NCI-H128 (cell line): ENCODE data around the gene SIRT2.
A peak's percentile ranks its signal among the peaks of the same experiment; 100 is the strongest.
"Not testable (repeated sequence)": the region's sequence is repeated elsewhere in the genome, so short reads cannot be mapped to it uniquely, and the experiment has no call there.

Experiments used
- DNase-seq: peaks from one replicate; lab custom pipeline; 2025; ENCODE audit not compliant: unreplicated experiment; lab: John Stamatoyannopoulos, UW

Gene SIRT2

DNA sequence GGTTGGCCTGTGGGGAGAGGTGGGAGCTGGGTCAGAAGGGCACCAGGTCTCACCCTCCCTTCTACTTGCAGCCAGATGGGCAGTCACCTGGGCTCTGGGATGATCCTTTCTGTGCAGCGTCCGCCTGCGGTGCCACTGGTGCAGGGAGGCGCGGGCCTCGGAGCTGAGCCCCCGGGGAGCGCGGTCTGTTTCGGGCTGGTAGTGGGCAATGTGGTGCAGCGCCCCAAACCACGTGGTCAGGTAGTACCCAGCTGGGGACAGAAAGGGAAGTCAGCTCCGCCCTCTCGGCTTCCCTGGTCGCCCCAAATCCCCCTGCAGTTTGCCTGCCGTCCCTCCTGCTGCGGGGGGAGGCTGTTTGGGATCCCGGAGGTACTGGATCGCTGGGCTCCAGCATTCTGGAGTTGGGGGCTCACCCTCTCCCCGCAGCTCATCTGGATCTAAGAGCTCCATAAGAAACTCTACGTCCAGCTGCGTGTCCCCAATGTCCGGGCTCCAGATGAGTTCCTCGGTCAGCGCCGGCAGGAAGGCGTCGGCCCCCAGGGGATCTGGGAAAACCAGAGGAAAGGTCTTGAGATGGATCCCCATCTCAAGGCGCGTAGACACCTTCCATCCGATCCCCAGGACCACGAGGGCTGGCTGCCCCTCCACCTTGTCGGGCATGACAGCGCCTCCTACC is 30.1 kb downstream of the SIRT2 start:
- no peak for DNase-seq

DNA sequence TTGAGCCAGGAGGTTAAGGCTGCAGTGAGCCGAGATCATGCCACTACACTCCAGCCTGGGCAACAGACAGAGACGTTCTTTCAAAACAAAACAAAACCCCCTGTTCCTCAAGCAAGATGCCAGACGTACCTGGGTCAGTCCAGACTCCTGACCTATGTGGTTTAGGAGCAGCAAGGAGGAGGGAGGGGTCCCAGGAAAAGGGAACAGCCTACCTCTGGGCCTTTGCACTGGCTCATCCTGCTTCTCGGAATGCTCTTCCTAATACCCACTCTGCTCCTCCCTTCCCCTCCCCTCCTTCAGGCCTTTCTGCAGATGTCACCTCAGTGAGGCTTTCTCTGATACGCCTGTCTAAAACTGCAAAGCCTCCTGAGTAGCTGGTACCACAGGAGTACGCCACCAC is 30.9 kb downstream of the SIRT2 start:
- no peak for DNase-seq

DNA sequence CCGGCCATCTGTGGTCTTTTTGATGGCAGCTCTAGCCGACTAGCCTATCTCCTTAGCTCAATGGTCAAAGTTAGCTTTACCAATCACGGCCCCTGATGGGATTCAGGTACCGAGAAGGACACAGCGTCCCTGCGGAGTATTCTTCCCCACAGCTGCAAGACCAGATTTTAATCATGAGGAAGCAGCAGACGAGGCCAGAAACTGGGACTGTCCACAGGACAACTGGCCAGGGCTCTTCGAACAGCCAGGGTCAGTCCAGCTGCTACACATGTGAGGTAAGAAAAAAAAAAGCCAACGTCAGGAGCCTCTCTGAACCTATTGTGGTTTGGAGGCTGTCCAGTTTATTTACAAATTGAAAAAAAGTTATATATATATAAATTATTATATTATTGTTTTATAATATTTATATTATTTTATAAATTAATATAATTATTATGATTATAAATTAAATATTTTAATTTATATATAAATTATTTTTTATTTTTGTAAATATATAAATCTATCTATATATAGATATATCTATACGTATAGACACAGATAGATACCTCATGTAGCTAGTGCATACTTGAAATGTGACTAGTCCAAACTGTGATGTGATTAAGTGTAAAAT is 32.1 kb downstream of the SIRT2 start:
- no peak for DNase-seq

DNA sequence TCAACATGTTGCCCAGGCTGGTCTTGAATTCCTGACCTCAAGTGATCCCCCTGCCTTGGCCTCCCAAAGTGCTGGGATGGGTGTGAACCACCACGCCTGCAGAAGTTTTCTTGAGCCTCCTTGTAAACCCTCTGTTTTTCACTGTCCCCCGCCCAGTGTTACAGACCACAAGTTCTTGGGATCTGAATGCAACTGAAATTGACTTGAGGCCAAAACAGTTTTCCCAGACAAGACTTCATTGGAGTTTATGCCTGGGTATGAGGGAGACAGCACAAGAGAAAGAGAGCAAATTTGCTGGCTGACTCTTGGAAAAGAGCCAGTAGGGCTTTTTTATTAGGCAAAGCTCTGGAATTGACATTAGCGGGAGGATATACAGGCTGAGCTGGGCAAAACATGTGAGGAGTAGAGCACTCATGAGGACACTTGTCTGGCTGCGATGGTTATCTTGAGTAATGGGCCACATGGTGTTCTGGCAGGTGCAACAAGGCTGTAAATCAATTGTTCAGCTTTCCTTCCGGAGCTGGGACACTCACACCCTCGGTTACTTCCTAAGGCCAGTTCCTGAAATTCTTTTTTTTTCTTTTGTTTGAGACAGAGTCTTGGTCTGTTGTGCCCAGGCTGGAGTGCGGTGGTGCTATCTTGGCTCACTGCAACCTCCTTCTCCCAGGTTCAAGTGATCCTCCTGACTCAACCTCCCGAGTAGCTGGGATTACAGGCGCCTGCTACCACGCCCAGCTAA is 36.9 kb downstream of the SIRT2 start:
- peak; percentile 47 for DNase-seq

DNA sequence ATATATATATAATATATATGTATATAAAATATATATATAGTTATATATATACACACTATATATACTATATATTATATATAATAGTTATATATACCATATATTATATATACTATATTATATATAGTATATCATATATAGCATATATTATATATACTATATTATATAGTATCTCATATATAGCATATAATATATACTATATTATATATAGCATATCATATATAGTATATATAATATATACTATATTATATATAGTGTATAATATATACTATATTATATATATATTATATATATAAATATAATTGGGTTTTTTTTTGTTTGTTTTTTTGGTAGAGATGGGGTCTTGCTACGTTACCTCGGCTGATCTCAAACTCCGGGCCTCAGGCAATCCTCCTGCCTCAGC is 38.0 kb downstream of the SIRT2 start:
- DNase-seq, result no peak

DNA sequence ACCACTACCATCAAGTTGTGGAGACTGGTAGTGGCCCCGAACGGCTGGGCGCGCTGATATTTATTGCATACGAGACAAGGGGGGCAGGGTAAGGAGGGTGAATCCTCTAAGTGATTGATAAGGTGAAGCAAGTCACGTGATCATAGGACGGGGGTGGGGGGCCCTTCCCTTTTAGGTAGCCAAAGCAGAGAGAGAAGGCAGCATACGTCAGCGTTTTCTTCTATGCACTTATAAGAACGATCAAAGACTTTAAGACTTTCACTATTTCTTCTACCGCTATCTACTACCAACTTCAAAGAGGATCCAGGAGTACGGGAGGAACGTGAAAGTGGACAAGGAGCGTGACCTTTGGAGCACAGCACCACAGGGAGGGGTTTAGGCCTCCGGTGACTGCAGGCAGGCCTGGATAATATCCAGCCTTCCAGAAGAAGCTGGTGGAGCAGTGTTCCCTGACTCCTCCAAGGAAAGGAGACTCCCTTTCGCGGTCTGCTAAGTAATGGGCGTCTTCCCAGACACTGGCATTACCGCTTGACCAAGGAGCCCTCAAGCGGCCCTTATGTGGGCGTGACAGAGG is 39.7 kb downstream of the SIRT2 start:
- not testable (repeated sequence) for DNase-seq

DNA sequence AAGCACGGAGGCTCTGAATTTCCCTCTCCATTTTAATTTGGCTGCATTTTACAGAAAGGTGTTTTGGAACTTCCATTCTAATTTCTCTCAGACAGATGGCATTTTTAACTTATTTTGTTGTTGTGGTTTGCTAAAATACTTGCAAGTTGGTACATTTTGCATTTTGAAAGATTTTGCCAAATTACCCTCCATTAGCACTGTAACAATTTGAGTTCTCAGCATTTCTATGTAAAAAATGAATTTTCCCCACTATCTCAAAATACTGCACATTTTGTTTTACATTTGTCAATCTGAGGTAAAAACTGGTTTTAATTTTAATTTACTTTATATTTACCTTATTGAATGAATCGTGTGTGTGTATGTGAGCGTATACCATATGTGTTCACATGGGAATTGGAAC is 42.6 kb downstream of the SIRT2 start:
- DNase-seq, result no peak

DNA sequence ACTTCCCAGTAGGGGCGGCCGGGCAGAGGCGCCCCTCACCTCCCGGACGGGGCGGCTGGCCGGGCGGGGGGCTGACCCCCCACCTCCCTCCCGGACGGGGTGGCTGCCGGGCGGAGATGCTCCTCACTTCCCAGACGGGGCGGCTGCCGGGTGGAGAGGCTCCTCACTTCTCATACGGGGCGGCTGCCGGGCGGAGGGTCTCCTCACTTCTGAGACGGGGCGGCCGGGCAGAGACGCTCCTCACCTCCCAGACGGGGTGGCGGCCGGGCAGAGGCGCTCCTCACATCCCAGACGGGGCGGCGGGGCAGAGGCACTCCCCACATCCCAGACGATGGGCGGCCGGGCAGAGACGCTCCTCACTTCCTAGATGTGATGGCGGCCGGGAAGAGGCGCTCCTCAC is 43.7 kb downstream of the SIRT2 start:
- not testable (repeated sequence) for DNase-seq

DNA sequence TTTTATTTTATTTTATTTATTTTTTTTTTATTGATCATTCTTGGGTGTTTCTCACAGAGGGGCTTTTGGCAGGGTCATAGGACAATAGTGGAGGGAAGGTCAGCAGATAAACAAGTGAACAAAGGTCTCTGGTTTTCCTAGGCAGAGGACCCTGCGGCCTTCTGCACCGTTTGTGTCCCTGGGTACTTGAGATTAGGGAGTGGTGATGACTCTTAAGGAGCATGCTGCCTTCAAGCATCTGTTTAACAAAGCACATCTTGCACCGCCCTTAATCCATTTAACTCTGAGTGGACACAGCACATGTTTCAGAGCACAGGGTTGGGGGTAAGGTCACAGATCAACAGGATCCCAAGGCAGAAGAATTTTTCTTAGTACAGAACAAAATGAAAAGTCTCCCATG is 44.5 kb downstream of the SIRT2 start:
- DNase-seq, result not testable (repeated sequence)

DNA sequence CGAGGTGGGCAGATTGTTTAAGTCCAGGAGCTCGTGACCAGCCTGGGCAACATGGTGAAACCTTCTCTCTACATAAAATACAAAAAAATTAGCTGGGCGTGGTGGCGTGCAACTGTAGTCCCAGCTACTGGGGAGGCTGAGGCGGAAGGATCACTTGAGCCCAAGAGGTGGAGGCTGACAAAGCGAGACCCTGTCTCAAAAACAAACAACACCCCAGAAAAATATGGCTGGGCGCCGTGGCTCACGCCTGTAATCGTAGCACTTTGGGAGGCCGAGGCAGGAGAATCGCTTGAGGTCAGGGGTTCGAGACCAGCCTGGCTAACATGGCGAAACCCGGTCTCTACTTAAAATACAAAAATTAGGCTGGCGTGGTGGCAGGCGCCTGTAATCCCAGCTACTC is 46.2 kb downstream of the SIRT2 start:
- no peak for DNase-seq

DNA sequence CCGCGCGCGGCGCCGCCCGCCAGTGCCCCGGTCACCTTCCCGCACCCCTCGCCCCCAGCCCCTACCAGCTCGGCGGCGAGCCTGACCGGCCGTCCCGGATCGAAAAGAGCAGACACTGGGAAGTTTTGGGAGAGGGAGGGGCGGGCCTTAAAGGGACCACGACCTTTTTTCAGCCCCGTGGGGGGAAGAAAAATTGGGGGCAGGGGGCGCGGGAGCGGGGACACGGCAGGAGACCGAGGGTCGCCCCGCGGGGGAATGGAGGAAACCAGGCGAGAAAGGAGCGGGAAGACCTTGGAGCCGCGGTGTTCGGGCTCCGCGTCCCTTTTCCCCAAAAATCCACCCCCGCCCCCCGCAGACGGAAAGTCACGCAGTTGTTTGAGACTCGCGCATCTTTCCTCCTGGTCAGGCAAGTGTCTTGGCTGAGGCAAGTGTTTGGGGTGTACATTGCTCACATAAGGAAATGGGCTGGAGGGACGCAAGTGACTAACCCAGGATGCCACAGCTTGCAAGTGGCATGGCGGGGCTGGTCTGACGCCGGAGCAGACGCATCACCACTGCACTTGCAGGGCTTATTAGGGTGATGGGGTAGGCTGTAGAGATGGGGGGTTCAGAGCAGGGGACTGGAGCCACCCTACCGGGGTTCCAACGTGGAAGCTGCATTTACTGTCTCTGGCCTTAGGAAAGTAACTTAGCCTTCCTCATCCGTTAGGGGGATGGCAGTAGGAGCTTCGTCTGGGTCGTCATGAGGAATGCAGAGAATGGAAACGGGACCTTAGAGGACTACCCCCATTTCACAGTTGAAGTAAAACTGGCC is 47.0 kb downstream of the SIRT2 start:
- no peak for DNase-seq

DNA sequence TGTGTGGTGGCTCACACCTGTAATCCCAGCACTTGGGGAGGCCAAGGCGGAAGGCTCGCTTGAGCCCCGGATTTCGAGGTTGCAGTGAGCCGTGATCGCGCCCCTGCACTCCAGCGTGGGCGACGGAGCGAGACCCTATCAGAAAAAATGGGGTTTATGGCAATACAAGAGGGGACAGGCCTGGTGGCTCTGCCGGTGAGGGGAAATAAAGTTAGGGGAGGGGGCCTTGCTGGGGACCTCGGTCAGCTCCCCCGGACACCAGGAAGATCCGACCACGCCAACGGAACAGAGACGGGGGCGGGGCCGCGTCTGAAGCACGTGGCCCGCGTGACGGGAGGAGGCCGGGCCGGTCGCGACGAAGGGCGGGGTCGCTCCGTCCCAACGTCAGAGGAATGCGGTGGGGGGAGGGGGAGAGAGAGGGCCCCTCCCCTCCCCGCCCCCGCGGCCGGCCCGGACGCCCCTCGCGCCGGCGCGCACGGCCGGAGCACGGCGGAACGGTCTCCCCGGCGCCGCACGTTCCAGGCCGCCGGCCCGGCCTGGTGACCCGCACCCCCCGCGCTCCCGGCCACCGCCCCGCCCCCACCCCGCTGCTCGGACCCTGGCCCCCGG is 47.7 kb downstream of the SIRT2 start:
- peak; percentile 47 for DNase-seq

DNA sequence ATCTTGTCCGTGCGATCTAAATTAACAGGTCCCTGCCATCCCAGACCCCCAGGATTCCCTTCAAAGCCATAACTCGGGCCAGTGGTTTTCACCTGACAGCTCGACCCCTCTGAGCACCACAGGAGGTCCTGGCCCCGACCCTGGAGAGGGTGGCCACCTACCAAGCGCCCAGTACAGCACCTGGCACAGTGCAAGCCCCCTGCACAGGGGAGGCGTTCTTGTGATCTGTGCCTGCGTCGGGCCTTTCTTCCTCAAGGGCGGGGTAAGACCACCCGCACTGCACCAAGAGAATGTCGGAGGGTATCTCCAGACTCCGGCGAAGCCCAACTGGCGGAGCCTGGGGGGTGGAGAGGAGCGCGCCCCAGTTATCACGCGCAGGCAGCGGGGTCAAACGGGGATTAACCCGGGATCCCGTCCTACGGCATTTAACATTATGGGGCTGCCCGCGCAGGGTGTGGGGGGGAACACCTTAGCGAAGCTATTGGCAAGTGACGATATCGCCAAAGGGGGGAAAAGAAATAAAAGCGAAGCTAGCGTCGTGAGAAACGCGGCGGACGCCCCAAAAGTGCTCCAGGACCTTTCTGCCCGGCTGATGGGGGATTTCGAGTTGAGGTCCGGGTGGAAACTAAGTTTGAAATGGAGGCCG is 48.3 kb downstream of the SIRT2 start:
- no peak for DNase-seq

DNA sequence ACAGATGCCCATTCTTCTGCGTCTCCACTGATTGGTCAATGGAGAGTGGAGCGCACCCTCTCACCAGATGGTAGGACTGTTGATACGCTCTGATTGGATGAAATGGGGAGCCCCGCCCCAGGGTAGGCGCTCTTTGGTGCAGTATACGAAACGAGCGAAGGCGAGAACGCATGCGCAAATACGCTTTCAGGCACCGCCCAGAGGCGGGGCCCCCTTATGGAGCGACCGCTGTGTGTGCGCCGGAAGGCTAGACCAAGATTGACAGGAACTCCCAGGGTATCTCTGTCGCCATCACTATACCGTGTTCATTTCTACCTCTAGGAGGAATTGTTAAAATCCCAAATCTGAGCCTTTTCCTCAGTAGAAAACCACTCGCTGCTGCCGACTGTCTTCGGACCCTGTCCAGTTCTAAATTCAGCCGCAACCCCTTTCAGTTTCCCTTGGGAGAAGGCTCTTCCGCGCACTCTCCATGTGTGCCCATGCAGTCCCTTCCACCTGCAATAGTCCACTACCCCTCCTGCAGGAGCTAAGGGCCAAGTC is 48.9 kb downstream of the SIRT2 start:
- no peak for DNase-seq

DNA sequence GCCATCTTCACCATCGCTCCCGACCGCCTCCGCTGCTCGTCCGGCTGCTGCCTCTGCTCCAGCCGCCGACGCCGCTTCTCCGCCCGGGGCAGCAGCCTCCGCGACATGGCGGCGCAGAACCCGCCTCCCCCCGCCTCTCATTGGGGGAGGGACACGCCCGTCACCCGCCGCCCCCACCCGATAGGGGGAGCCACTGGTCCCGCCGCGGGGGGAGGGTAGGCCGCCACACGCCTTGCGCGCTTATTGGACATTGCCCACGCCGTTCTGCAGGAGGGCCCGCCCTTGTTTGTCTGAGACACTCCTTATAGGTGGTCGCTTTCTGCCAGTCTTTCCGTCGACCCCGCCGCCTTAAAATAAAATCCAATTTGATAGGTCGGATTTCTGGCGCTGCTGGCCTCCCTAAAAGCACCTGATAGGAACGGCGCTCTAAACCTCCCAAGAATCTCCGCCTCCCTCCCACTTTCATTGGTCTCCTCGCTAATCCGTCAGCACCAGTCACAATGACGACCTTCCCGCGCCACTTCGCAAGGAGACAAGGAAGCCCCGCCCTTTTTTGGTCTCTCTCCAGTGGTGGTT is 49.5 kb downstream of the SIRT2 start, which contains the start of gene HNRNPL:
Gene HNRNPL (minus strand): TSS at position 127 of the 576 bp plus-strand sequence. CDS start 20 bp downstream, at position 107.
- DNase-seq, result peak; percentile 100

DNA sequence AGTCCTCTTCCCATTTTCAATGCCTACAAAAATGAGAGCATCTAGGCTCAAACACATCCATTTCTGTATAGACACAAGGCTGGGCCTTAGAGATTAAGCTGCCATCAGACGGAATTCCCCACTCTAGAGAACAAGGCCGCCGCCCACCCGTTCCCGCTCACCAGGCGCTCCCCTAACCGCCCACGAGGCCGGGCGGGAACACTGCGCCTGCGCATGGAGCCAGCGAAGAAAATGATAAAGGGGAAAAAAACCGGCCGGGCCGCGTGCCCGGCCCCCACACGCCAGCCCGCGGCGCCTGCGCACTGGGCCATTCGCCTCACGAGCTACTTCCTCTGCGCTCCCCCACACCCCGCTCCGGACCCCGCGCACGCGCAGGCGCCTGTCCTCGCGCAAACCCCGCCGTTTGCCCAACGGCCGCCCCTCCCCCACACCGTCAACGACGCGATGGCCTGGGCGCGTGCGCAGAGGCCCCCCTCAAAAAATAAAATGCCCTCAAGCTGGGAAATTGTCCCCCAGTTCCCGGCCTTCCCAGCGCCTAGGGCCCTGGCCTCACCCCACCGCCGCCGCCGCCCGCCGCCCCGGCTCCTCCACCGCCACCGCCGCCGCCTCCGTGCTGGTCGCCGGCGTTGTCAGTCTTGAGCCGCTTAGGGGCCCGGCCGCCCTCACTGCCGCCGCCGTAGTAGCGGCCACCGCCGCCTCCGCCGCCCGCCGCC is 50.1 kb downstream of the SIRT2 start:
- peak; percentile 90 for DNase-seq

DNA sequence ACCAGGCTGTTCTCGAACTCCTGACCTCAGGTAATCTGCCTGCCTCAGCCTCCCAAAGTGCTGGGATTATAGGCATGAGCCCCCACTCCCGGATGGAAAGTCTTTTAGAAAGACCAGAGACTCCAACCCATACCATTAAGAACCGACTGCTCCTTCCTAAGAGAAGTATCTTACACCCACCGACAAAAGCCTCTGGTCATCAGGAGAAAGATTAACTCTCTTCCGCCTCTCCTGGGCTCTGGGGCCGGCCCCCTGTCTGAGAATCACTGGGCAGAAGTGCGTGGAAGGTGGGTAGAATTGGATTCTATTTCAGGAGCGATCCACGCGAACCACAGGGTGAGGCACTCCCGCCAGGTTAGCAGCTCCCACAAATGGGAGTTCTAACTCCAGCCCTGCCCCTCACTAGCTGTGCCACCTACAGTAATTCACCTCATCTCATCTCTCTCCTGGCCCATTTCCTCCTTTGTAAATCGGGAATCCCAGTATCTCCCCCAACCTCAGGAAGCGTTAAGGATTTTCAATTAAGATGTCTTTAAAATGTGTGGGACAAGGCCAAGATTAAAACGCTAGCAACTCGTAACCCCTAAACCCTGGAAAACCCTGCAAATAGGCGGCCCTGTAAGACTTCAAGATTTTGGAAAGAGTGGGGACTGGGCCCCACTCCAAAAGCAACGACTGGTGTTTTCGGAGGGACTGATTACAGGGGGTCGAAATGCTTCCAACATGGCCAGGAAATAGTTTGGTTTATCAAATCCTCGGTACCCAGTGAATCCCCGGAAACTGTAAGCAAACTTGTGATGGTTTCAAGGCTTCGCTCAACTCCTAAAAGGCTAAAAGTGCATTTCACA is 50.9 kb downstream of the SIRT2 start:
- DNase-seq, result no peak

DNA sequence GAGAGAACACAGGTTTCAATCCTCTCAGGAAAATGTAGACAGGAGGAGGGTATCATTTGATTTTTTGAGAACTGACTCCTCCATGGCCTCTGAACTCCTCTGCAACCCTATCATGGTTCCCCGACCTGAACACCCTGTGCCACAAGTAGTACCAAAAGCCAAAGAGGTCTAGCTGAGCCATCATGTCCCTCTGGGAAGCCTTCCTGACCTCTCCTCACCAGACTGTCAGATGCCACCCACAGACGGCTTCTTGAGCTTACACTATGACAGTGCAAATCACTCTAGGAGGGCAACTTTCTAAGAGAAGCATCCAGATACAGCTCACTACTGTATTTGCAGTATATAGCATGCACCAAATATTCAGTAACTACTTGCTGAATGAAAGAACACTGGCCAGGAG is 53.3 kb downstream of the SIRT2 start:
- no peak for DNase-seq
